HG03025 (cell line): ENCODE measurements around the gene RPS18.
"Not testable (repeated sequence)": the region's sequence is repeated elsewhere in the genome, so short reads cannot be mapped to it uniquely, and the experiment has no call there.

Experiments
- ATAC-seq: cut with Tn5 transposase; IDR thresholded peaks from one replicate; pipeline ENCODE4 v1.9.1; 2021; ENCODE audit warnings: mild to moderate bottlenecking, moderate library complexity; ENCODE audit not compliant: unreplicated experiment, low FRiP score

RPS18 gene

GRCh38 chr6:33271117-33271467 is 783 bp upstream of the RPS18 start:
- ATAC-seq, result no peak

GRCh38 chr6:33272275-33273128 is 627 bp downstream of the RPS18 start:
- ATAC-seq, result peak; percentile 2

- ATAC-seq, result no peak
Measured at GRCh38 chr6:33273129-33273923, 1.5 kb downstream of the RPS18 start.

GRCh38 chr6:33273924-33274902 is 2.3 kb downstream of the RPS18 start:
- ATAC-seq, result no peak

GRCh38 chr6:33275795-33276580 is 4.1 kb downstream of the RPS18 start:
- ATAC-seq, result not testable (repeated sequence)

GRCh38 chr6:33276581-33276863 is 4.6 kb downstream of the RPS18 start:
- no peak for ATAC-seq

GRCh38 chr6:33276864-33277662 is 5.2 kb downstream of the RPS18 start, which contains the start of gene B3GALT4:
Gene B3GALT4 (plus strand): TSS chr6:33277123. CDS start chr6:33277420, 297 bp downstream.
- peak; percentile 51 for ATAC-seq

GRCh38 chr6:33277663-33278391 is 6.0 kb downstream of the RPS18 start:
- peak; percentile 1 for ATAC-seq

GRCh38 chr6:33278392-33278741 is 6.5 kb downstream of the RPS18 start:
- no peak for ATAC-seq

- no peak for ATAC-seq
Measured at GRCh38 chr6:33278810-33279209, 6.9 kb downstream of the RPS18 start.

GRCh38 chr6:33279257-33279695 is 7.4 kb downstream of the RPS18 start:
- no peak for ATAC-seq

GRCh38 chr6:33279971-33280511 is 8.2 kb downstream of the RPS18 start:
- ATAC-seq, result no peak

GRCh38 chr6:33280539-33280938 is 8.7 kb downstream of the RPS18 start:
- no peak for ATAC-seq

- not testable (repeated sequence) for ATAC-seq
Measured at GRCh38 chr6:33285214-33285613, 13.3 kb downstream of the RPS18 start.

- ATAC-seq, result no peak
Measured at GRCh38 chr6:33286946-33287914, 15.4 kb downstream of the RPS18 start.

- ATAC-seq, result no peak
Measured at GRCh38 chr6:33288141-33288920, 16.5 kb downstream of the RPS18 start.
